Epithelial cell of proximal tubule (primary cell): ENCODE measurements around the gene PTK7. TPM values are rescaled to one million over a fixed set of nuclear protein-coding genes. Genes with fewer than 3 reads are reported as not detected.

Source experiments
- DNase-seq: peaks from one replicate; pipeline ENCODE4 v3.0.0-alpha.2; 2011; ENCODE audit warnings: low read depth
- H3K4me3 ChIP-seq: 2 replicates; pipeline ENCODE4 v1.5.1; 2011; ENCODE audit warnings: low read depth, mild to moderate bottlenecking, low read length
- total RNA-seq: library from RNA; depleted of rRNA; stranded (reverse); fragments of >200 nt; gene quantifications from 2 replicates; pipeline ENCODE4 v1.2.3, GENCODE V29; 2015
- TF ChIP-seq, protein P1 (sequence below): conservative IDR thresholded peaks from 2 replicates; pipeline ENCODE4 v1.5.1; 2012; ENCODE audit warnings: low read depth, mild to moderate bottlenecking, low read length

PTK7 gene
- total RNA-seq, 1 donor from 2014 or later: 91.2 TPM

DNA sequence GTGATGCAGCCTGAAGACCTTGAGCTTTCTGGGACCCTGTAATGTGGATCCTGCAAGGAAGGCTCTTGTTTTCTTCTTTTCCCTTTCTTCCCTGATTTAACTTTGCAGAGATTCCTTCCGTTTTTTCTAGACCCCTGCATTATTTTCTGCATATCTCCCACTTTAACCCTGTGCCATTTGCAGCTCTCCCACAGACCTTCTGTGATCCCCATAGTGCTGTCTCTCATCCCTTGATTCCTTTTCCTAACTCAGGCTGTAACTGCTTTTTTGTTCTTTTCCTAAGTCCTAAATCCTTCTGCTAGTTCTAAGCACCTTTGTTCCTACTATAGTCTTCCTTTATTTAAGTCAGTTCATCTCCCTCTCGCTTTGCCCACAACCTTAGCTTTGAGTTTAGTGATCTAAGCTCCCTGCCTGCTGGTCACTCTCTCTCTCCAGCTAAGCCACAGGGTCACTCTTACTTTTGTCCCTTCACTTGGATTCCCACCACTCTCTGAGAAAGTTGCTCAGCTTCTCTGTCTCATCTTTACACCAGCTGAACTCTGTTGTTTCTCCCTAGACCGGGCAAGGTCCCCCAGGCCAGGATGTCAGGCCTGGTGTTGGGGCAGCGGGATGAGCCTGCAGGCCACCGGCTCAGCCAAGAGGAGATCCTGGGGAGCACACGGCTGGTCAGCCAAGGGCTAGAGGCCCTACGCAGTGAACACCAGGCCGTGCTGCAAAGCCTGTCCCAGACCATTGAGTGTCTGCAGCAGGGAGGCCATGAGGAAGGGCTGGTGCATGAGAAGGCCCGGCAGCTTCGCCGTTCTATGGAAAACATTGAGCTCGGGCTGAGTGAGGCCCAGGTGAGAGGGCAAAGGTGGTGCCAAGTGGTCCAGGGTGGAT lies 15.1 kb upstream of the PTK7 start:
- no peak for DNase-seq
- H3K4me3 ChIP-seq: peak overlapping the region; percentile 90
- TF ChIP-seq, protein P1, sequence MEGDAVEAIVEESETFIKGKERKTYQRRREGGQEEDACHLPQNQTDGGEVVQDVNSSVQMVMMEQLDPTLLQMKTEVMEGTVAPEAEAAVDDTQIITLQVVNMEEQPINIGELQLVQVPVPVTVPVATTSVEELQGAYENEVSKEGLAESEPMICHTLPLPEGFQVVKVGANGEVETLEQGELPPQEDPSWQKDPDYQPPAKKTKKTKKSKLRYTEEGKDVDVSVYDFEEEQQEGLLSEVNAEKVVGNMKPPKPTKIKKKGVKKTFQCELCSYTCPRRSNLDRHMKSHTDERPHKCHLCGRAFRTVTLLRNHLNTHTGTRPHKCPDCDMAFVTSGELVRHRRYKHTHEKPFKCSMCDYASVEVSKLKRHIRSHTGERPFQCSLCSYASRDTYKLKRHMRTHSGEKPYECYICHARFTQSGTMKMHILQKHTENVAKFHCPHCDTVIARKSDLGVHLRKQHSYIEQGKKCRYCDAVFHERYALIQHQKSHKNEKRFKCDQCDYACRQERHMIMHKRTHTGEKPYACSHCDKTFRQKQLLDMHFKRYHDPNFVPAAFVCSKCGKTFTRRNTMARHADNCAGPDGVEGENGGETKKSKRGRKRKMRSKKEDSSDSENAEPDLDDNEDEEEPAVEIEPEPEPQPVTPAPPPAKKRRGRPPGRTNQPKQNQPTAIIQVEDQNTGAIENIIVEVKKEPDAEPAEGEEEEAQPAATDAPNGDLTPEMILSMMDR: no peak

DNA sequence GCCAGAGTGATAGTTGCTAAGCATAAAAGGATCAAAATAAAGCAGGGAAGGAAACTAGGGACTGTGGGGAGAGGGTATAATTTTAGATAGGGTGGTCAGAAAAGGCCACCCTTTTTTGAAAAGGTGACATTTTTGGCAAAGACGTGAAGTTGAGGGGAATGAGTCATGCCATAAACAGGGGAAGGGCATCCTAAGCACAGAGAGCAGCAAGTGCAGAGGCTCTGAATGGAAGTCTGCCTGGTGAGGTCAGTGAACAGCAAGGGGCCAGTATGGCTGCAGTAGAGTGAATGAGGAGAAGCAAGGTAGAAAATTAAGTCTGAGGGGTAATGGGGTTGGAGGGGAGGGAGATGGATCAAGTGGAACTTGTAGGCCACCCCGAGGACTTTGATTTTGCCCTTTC lies 14.3 kb upstream of the PTK7 start:
- no peak overlapping the region for H3K4me3 ChIP-seq
- DNase-seq: no peak
- TF ChIP-seq, protein P1: no peak

DNA sequence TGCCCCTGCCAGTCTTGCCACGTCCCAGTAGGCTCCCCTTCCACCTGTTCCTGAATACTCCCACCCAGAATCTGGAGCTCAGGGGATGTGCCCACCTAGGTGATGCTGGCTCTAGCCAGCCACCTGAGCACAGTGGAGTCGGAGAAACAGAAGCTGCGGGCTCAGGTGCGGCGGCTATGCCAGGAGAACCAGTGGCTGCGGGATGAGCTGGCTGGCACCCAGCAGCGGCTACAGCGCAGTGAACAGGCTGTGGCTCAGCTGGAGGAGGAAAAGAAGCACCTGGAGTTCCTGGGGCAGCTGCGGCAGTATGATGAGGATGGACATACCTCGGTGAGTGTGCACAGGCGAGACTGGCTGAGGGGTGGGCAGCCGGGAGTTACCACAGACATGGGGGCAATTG lies 13.3 kb upstream of the PTK7 start:
- H3K4me3 ChIP-seq: no peak overlapping the region
- TF ChIP-seq, protein P1: no peak
- DNase-seq: no peak

DNA sequence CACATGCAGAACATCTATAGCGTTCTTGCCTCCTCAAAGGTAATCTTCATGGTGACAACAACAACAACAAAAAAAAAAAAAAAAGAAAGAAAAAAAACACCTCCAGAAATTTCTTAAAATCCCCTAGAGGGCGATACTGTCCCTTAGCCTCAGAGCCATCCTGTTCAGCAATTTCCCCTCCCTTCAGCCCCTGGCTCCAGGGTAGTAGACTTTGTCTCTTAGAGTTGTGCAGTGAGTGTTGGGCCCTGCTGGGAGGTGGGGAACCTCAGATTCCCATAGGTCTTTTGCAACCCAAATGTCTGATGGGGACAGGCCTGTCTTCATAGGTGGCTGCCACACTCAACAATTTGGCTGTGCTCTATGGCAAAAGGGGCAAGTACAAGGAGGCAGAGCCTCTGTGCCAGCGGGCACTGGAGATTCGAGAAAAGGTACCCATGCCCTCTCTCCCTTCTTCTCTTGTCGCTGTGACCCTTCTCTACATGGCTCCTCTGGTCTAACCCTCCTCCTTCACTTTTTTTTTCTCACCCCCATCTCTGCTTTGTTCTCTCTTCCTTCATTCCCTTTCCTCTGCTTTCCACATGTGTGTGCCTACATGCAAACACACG lies 6.0 kb upstream of the PTK7 start:
- H3K4me3 ChIP-seq: no peak overlapping the region
- TF ChIP-seq, protein P1: peak; percentile 76
- DNase-seq: no peak

DNA sequence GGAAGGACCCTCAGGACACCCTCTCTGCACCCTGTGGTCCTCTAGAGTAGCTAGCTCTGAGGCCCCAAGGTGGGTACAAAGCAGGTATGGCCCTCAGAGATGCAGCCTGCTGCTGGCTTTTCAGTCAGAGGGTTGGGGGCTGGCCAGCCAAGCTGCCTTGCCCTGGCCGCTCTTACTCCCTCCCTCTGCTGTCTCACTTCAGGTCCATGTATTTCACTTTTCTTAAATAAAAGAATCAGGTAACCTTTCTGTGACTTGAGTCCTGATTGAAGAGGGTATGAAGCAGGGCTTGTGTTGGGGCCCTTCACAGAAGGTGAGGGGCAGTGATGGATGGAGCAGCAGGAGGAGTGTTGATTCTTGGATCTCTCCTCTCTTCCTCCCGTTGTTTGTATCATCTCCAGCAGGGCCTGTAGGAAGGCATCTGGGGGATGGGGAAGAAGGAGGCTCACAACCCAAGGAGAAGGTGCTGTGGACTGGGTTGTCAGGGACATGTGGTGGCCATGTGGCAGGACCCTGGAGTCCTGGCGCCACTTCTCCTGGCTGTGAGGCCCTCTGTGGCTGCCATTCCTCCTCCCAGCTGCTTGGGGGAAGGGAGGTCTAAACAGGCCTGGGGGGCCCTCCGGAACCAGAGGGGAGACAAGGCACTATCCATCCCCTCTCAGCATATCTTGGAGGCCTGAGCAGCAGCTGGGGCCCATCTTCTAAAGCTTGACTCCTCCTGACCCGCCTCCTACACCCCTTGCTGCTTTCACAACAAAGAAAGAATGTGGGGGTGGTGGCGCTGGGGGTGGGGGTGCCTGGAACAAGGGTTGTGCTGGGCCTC lies 1.1 kb upstream of the PTK7 start:
- no peak overlapping the region for H3K4me3 ChIP-seq
- TF ChIP-seq, protein P1: no peak
- no peak for DNase-seq

DNA sequence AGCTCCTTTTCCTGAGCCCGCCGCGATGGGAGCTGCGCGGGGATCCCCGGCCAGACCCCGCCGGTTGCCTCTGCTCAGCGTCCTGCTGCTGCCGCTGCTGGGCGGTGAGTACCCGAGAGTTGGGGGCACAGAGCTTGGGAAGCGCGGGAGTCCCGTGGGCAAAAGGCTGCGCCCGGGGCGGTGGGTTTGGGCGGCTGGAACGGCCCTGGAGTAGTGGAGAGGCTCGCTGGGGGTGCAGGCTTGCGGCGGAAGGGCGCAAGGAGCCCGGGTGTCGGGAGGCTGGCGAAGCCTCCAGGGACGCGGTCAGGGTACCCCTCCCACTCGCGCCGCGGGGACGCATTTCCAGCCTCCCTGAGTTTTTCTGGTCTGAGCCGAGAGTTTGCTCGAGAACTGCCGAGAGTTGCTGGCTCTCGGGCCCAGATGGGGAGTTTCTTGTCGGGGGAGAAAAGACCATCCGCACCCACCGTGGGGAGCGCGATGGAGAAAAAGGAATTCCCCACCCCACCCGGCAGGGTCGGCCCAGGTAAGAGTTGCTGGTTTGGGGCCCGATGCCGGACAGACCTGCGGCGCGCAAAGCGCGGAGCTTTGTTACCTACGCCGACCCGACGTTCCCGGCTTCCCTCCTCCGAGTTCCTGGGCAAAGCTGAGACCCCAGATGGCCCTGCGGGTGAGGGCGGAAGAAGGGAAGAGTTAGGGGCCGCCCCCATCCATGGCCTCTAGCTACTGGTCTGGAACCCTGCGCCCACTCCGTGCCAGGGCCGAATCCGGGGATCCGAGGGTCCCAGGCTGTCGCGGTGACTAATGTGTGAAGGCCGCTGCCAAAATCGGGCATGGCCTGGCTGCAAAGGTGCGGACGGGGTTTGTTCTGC lies 584 bp downstream of the PTK7 start:
- peak overlapping the region; percentile 77 for H3K4me3 ChIP-seq
- TF ChIP-seq, protein P1: no peak
- DNase-seq: no peak
